Erythroblast (primary cell): ENCODE results near the gene KIRREL1.

Experiments used
- GATA1 ChIP-seq: IDR thresholded peaks from 2 replicates; pipeline ENCODE4 v1.6.1; 2011; ENCODE audit warnings: low read depth, mild to moderate bottlenecking, control low read depth, low read length, moderate library complexity
- POLR2A ChIP-seq: IDR thresholded peaks from 2 replicates; pipeline ENCODE4 v1.6.1; 2011; ENCODE audit warnings: mild to moderate bottlenecking, low read length

DNA sequence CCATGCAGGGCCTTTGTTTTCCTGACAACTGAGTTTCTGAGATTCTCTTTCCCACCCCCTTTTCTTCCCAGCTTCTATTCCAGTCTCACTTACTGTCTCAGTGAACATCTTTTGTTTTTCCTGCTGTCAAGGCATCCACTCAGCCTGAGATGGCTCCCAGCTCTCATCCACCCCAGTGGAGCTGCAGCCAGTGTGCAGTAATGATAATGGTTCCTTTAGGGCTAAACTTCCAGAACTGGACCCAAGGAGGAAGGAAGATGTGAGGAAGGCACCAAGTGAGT lies 44.4 kb upstream of the KIRREL1 start:
- no peak for TF ChIP-seq POLR2A
- no peak for TF ChIP-seq GATA1
